NCI-H748 treated with DMSO at 0.1 percent for 48 hours (cell line): ENCODE data around the gene PRKCG.

Experiments
- DNase-seq: peaks from one replicate; lab custom pipeline; 2025; lab: John Stamatoyannopoulos, UW

The PRKCG gene

DNA sequence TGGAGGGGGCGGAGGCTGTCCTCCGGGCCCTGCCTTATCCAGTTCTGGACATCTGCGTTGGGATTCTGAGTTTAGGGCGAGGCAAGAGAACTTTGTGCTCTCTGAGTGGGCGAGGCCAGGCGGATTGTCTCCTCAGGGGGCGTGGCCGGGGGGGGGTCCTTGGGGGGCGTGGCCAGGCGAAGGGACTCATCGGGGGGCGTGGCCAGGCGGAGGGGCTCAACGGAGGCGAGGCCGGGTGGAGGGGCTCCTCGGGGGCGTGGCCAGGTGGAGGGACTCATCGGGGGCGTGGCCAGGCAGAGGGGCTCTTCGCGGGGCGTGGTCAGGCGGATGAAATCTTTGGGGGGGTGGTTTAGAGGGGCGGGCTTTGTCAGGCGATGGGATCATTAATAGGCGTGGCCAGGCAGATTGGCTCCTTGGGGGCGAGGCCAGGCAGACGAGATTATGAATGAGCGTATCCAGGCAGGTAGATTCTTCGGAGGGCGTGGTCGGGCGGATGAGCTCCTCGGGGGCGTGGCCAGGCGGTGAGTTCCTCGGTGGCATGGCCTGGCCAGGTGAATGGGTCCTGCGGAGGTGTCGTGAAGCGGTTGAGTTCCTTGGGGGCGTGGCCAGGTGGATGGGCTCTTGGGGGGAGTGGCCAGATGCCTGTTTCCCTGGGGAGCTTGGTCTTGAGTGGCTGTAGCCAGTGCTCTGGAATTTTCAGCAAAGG is 16.8 kb downstream of the PRKCG start:
- DNase-seq = no peak

DNA sequence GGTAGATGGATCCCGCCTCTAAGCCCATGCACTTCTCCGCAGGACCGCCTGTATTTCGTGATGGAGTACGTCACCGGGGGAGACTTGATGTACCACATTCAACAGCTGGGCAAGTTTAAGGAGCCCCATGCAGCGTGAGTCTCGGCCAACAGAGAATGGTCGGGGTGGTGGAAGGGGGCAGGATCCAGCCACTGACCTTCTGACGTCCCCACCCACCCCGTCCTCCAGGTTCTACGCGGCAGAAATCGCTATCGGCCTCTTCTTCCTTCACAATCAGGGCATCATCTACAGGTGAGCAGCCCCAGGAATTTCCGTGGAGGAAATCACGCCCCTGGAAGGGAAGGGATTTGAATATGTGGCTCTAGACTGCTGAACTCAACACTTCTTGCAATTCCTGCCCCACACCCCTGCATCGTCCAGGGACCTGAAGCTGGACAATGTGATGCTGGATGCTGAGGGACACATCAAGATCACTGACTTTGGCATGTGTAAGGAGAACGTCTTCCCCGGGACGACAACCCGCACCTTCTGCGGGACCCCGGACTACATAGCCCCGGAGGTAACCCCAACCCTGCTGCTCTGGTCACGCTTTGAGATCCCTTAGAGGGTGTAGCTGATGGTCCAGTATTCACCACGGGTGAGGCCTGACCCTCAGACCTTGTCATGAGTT is 18.3 kb downstream of the PRKCG start:
- no peak for DNase-seq

DNA sequence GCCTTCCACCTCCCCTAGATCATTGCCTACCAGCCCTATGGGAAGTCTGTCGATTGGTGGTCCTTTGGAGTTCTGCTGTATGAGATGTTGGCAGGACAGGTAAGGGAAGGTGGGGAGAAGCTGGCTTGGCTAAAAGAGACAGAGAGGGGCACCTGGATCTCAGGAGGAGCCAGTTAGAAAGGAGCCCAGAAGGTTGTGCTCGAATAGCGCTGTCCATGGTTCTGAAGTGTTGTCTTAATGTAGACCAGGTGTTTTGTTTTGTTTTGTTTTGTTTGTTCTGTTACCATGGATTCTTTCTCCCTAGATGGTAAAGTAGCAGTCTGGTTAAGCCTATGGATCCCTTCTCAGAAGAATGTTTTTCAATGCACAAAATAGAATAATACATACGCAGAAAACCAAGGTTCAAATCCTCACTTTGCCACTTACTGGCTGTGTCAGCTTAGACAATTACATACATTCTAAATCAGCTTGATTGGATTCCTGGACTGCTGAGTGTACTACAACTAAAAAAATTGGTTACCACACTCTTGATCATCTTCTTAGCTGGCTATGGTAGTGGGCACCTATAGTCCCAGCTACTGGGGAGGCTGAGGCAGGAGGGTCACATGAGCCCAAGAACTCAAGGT is 21.2 kb downstream of the PRKCG start:
- DNase-seq = peak; percentile 26

DNA sequence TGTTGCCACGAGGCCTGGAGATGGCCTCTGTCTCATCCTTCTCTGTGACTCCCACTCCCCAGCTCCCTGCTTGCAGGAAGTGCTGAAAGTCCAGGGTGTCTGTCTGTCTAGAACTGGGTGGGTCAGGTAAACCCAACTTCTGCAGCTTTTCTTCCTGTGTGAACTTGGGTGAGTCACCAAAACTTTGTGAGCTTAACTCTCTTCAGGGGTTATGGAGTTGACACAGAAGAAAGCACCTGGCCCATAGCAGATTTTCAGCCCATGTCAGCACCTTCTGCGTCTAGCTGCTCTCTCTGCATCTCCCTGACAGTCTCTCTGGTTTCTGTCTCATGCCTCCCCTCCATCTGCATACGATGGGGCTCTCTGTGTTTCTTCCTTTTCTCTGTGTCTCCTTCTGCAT is 22.9 kb downstream of the PRKCG start:
- DNase-seq = no peak

DNA sequence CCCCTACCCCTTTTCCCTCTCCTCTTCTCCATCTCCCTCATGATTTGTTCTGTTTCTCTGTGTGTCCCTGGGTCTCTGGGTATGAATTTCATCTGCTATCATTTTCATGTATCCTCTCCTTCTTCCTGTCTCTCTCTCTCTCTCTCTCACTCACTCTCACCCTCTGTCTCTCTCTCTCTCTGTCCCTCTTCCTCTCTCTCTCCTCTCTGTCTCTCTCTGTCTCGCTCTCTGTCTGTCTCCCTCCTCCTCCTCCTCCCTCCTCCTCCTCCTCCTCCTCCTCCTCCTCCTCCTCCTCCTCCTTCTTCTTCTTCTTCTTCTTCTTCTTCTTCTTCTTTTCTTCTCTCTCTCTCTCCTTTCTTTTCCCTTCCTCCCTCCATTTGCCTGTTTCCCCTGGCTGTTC is 23.8 kb downstream of the PRKCG start:
- no peak for DNase-seq

DNA sequence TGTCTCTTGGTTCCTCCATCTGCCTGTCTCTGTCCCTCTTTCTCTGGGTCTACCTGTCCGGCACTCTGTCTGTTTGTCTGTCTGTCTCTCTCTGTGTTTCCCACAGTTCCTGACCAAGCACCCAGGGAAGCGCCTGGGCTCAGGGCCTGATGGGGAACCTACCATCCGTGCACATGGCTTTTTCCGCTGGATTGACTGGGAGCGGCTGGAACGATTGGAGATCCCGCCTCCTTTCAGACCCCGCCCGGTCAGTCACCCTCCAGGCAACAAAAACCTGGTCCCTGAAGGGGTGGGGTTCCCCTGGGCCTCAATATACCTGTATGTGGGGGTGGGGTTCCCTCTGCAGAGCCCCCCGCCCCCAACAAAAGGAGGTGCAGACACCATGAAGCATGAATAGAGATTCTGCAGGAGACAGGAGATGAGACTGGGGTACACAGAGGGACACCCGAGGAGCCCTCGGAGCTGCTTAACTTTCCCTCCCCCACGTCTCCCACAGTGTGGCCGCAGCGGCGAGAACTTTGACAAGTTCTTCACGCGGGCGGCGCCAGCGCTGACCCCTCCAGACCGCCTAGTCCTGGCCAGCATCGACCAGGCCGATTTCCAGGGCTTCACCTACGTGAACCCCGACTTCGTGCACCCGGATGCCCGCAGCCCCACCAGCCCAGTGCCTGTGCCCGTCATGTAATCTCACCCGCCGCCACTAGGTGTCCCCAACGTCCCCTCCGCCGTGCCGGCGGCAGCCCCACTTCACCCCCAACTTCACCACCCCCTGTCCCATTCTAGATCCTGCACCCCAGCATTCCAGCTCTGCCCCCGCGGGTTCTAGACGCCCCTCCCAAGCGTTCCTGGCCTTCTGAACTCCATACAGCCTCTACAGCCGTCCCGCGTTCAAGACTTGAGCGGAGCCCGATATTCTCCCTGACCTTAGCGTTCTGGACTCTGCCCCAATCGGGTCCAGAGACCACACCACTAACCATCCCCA is 24.5 kb downstream of the PRKCG start:
- DNase-seq = no peak

DNA sequence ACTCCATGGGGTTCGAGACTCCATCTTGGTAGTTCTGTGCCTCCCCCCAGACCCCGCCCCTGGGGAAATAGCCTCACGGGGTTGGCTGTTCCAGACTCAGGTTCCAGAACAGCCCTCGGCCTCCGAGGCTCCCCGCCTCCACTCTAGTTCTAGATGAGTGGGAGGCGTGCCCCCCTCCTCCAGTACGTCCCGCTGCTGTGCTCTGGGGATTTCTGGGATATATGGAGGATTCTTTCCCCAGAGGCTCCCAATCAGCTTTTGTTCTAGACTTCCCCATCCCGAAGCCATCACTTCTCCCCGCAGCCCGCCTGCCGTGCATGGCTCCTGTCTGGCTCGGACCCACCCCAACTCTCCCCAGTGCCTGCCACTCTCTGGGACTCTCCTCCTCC is 25.2 kb downstream of the PRKCG start:
- DNase-seq = no peak

DNA sequence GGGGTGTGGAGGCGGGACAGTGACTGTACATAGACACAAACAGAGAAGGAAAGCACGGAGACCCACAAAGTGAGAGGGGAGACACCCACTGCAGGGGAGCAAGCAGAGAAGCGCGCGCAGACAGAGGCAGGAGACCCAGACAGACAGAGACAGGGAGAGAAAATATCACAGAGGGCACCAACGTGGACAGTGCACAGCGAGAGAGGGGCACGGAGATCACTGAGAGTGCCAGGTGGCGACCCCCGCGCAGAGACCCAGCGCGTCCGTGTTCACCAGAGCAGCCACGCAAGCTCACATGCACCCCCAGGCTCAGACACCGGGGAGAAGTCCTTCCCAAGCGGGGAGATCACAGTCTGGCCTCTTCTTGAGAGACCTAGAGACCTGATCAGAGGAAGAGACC is 25.7 kb downstream of the PRKCG start:
- no peak for DNase-seq

DNA sequence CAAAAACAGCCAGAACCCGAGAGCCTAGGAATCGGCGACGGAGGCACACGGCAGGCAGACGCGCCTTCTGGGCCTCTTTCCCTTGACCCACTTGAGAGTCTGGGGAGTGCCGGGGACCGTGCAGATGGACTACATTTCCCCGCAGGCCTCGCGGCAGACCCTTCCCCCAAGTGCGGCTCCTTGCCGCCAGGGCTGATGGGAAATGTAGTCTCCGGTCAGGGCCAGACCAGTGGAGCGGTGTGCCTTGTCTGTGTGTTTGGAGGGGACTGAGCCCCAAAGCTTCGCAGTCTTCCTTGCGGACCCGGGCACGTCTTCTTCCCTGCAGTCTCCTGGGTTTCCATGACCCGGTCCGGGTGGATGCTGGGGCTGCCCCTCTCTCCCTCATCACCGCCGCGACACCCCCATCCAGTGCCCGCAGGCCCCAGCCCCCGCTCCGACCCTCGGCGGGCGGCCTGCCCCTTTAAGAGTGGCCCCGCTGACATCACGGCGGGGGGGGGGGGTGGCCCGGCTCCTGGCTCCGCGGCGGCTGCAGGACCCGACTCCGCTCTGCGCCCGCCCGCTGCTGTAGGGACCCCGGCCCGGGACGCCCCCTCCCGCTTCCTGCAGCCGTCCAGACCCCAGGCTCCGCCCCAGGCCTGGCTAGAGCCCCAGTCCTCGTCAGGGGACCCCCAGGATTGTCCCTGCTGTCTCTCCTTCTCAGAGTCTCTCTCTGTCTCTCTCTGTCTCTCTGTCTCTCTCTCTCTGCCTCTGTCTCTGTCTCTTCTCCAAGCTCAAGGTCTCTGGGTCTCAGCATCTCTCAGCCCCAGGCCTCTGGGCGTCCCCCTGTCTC is 26.3 kb downstream of the PRKCG start:
- peak; percentile 41 for DNase-seq

DNA sequence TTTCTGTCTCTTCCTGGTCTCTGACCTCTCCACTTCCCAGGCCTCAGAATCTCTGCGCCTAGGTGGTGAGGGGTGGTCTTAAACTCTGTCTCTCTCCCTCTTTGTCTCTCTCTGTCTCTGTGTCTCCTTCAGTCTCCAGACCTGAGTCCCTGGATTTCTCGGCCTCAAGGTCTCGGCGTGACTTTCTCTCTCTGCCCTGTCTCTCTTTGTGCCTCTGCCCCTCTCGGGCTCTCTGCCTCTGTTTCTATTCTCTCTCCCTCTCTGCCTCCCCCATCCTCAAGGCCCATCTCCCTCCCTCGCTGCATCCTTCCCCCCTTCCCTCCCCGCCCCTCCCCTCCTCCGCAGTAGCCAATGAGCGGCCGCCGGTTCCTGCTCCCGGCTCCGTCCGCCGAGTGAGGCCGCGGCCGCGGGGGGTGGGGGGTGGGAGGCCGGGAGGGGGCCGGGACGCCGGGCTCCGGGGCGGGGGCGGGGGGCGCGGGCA is 27.0 kb downstream of the PRKCG start, which contains the start of gene CACNG7:
CACNG7 (plus strand) TSS at position 344 of the 481 bp plus-strand sequence. CDS start 3,554 bp downstream, outside the sequence.
- no peak for DNase-seq

DNA sequence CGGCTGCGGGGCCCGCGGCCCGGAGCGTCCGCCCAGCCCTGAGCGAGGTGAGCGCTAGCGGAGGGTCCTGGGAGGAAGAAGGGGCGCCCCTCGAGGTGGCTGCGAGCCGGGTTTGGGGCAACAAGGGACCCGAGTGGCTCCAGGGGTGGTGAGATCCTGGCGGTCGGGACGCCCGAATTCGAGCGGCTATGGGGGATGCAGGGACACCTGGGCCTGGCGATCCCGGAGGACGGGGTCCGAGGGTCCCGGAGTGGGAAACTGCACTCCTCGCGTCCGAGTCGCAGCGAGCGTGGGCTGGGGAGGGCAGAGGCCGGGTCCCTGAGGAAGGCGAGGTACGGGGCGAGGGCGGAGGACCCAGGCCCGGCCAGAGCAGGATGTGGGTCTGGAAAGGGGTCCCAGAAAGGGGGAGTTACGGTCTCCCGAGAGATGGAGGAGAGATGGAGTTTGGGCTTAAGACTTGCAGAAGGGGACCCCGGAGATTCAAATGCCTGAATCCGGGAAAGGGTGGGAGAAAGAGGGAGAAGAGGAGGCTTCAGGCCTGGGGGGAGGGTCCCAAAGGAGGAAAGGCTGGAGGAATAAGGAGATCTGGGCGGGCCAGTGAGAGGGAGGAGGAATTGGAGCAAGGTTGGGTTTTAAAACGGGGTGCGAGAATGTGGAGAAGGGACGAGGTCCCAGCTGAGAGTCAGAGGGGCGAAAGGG is 27.6 kb downstream of the PRKCG start:
- DNase-seq = no peak

DNA sequence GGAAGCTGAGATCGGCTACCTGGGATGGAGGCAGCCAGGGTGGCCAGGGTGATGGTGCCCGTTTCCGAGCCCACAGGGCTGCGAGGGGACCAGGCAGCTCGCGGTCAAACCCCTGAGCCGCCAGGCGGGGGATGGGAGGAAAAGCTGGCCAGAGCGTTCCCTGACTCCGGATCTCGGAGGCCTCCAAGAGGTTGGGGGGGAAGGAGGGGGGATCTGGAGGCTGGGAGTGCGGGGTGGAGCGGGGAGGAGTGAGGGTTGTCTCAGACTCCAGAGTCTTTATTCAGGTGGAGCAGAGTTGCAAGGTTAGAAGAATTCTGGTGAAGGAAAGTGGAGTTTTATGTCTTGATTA is 28.1 kb downstream of the PRKCG start:
- DNase-seq = no peak

DNA sequence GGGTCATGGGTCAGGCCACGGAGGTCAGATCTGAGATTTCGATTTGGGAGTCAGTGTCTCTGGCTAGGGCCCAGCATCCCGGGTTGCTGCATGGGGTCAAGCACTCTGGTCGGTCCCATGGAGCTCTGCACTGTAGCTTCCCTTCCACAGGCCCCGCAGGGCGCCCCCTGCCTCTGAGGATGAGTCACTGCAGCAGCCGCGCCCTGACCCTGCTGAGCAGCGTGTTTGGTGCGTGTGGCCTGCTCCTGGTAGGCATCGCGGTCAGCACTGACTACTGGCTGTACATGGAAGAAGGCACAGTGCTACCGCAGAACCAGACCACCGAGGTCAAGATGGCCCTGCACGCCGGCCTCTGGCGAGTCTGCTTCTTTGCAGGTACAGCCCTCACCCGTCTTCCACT is 30.7 kb downstream of the PRKCG start:
- DNase-seq = no peak

DNA sequence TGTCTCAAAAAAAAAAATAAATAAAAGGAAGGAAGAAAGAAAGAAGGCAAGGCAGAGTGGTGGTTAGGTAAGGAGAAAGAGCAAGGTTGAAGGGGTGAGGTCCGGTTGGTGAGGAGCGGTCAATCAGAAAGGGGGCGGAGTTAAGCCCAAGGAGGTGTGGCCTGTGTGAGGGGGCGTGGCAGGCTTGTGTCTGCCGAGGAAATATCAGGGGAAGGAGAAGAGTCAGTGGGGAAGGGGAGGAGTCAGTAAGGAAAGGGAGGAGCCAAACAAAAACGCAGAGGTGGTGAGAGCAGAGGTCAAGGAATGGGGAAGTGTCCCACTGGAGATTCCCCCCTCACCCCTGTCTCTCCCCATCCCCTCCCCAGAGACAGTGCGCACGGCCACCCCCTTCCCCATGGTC is 33.0 kb downstream of the PRKCG start:
- no peak for DNase-seq

DNA sequence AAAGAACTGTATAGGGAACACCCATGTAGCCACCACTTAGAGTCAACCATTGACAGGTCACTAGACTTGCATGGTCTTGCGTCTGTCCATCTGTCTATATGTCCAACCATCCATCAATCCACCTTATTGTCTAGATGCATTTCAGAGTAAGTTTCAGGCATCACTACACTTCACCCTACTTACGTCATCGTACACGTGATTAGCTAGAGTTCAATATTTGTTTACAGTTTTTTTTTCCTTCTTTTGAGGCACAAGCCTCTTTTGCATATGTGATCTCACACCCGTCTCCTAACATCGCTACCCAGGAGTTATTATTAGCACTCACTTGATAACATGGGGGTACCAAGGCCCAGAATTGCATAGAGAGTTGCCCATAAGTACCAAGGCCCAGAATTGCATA is 34.0 kb downstream of the PRKCG start:
- no peak for DNase-seq

DNA sequence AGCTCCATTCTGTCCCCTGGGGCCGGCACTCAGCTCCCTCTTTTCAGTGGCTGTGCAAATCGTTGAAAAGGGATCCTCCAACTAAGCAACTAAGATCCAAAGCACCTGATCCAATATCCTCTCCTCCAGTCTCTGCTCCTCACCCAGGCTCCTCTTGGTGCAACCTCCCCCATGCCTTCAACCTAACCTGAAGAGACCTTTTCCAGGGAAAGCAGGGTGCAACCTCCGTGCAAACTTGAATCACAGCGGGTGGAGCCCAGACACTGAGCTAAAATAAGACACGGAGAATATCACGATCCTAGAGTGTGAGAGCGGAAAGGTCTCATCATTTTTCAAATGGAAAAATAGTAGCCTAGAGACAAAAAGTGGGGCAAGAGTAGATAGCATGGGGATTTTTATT is 35.4 kb downstream of the PRKCG start:
- DNase-seq = no peak

DNA sequence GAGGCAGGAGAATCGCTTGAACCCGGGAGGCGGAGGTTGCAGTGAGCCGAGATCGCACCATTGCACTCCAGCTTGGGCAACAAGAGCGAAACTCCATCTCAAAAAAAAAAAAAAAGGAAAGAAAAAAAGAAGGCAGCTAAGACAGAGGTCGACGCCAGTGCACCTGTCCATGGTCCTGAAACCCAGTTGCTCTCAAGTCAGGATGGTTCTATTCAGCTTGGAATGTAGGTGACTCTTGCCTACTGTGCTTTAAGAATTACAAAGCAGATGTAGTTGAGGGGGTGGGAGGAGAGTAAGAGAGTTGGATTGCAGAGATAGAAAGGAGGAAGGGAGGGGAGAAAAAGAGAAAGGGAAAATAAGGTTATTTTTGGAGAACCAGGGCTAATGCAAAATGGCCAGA is 45.7 kb downstream of the PRKCG start:
- no peak for DNase-seq

DNA sequence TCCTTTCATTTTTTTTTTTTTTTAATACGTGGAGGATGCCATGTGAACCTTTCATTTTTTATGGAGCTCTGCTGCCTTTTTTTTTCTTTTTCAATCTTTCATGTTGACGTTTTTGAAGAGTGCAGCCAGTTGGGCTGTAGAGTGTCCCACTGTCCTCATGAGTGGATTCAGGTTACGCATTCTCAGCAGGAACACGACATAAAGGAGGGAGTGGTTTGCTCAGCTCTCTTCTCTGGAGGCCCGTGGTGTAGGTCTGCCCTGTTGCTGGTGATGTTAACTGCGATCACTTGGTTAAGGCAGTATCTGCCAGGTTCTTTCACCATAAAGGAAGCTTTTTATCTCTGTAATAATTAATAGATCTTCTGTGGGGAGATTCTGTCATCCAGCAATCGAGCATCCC is 54.0 kb downstream of the PRKCG start:
- DNase-seq = no peak

DNA sequence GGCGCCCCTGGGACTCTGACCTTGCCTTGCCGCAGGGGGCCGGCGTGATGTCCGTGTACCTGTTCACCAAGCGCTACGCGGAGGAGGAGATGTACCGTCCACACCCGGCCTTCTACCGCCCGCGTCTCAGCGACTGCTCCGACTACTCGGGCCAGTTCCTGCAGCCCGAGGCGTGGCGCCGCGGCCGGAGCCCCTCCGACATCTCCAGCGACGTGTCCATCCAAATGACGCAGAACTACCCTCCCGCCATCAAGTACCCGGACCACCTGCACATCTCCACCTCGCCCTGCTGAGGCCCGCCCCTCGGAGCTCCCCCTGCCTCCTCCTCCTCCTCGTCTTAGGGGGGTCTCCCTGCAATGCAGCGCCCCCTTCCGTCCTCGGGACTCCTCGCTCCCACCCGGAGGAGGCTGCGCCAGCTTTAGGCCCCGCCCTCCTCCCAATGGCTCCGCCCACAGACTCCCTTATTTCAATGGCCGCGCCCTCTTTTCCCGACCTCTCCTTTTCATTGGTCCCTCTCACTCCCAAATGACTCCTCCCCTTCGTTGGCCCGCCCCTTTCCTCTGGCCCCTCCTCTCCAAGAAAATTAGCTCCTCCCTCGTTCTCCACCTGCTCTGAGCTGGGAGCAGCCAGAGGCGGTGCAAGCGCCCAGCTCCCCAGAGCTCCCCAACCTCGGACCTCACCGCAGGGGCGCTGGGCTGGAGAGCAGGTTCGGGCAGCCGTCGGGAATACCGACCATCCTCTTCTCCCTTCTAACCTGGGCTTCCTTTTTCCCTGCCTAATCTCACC is 60.2 kb downstream of the PRKCG start:
- no peak for DNase-seq

DNA sequence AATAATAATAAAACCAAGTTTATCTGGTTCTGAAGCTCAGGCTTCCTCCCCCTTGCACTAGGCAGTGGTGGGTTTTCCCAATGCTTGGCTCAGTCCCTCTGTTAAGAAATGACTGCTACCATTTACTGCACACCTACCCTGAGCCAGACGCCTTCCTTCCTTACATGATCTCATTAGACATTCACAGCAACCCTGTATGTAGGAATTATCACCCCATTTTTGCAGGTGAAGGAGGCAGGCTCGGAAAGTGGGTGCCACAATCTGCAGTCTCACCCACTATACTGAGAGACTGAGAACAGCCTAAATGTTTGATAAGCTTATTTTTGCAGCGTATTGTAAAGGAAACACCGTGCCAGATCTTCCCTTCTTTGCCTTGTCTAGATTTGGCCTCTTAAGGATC is 62.4 kb downstream of the PRKCG start:
- DNase-seq = no peak
